Neural cell (in vitro differentiated cells): ENCODE measurements around the gene PORCN. TPM values are rescaled to one million over a fixed set of nuclear protein-coding genes. Genes with fewer than 3 reads are reported as not detected.

ENCODE experiments used
- H2AFZ ChIP-seq: fragments of 200-600, 300-800 bp; sonication (generic), shearing (Covaris generic); 2 replicates; pipeline ENCODE4 v1.6.0; 2014; ENCODE audit warnings: low read depth, mild to moderate bottlenecking, antibody characterized with exemption, low read length, moderate library complexity
- H3F3A ChIP-seq: fragments of 200-600 bp; shearing (Covaris generic); 2 replicates; pipeline ENCODE4 v1.6.1; 2016; ENCODE audit warnings: mild to moderate bottlenecking, moderate library complexity, mixed read lengths, antibody characterized with exemption, low read length; ENCODE audit not compliant: insufficient read depth, poor library complexity, severe bottlenecking
- H3K27ac ChIP-seq: fragments of 200-600, 300-800 bp; sonication (generic), shearing (Covaris generic); 2 replicates; pipeline ENCODE4 v1.5.1; 2014; ENCODE audit warnings: mild to moderate bottlenecking, low read length, moderate library complexity
- H3K27me3 ChIP-seq: fragments of 300-800, 200-600 bp; sonication (generic), shearing (Covaris generic); 2 replicates; pipeline ENCODE4 v1.6.0; 2014; ENCODE audit warnings: mild to moderate bottlenecking, low read depth, low read length, moderate library complexity; ENCODE audit not compliant: insufficient read depth
- H3K36me3 ChIP-seq: fragments of 300-800, 200-600 bp; sonication (generic), shearing (Covaris generic); 2 replicates; pipeline ENCODE4 v1.5.1; 2014; ENCODE audit warnings: mild to moderate bottlenecking, antibody characterized with exemption, low read length, moderate library complexity; ENCODE audit not compliant: insufficient read depth
- H3K4me2 ChIP-seq: fragments of 300-800, 200-600 bp; sonication (generic), shearing (Covaris generic); 2 replicates; pipeline ENCODE4 v1.6.0; 2014; ENCODE audit warnings: mild to moderate bottlenecking, low read length
- H3K4me3 ChIP-seq: fragments of 300-800, 200-600 bp; sonication (generic), shearing (Covaris generic); 2 replicates; pipeline ENCODE4 v1.5.1; 2014; ENCODE audit warnings: mild to moderate bottlenecking, low read length, moderate library complexity
- H3K79me2 ChIP-seq: fragments of 200-600 bp; shearing (Covaris generic); replicated peaks from 2 replicates; pipeline ENCODE4 v1.6.0; 2014; ENCODE audit warnings: mild to moderate bottlenecking, low read length, moderate library complexity; ENCODE audit not compliant: insufficient read depth
- H3K9ac ChIP-seq: fragments of 300-800, 200-600 bp; sonication (generic), shearing (Covaris generic); 2 replicates; pipeline ENCODE4 v1.6.1; 2016; ENCODE audit warnings: mild to moderate bottlenecking, low read length, mixed read lengths
- H3K9me2 ChIP-seq: fragments of 200-600 bp; shearing (Covaris generic); 2 replicates; pipeline ENCODE4 v1.6.1; 2016; ENCODE audit warnings: mild to moderate bottlenecking, low read length, mixed read lengths; ENCODE audit not compliant: insufficient read depth
- H3K9me3 ChIP-seq: fragments of 200-600, 300-800 bp; sonication (generic), shearing (Covaris generic); 2 replicates; pipeline ENCODE4 v1.6.1; 2016; ENCODE audit warnings: mild to moderate bottlenecking, mixed run types, low read length, moderate library complexity, mixed read lengths
- H4K20me1 ChIP-seq: fragments of 200-600 bp; shearing (Covaris generic); 2 replicates; pipeline ENCODE4 v1.6.1; 2016; ENCODE audit warnings: mild to moderate bottlenecking, mixed run types; ENCODE audit not compliant: insufficient read depth
- CTCF ChIP-seq: fragments of 450-650 bp; IDR thresholded peaks from 2 replicates; pipeline ENCODE4 v1.5.1; 2014; ENCODE audit warnings: antibody characterized with exemption, mild to moderate bottlenecking, moderate library complexity; ENCODE audit not compliant: poor library complexity, severe bottlenecking
- EP300 ChIP-seq: fragments of 450-650 bp; conservative IDR thresholded peaks from 2 replicates; pipeline ENCODE4 v1.6.1; 2014; ENCODE audit warnings: antibody characterized with exemption, mild to moderate bottlenecking, moderate library complexity; ENCODE audit not compliant: poor library complexity, severe bottlenecking
- EZH2 ChIP-seq: fragments of 200-600, 300-800 bp; shearing (Covaris generic), sonication (generic); IDR thresholded peaks from 2 replicates; pipeline ENCODE4 v1.6.1; 2014; ENCODE audit warnings: antibody characterized with exemption, low read length, borderline replicate concordance, mild to moderate bottlenecking; ENCODE audit not compliant: insufficient read depth, poor library complexity, severe bottlenecking
- MXI1 ChIP-seq: fragments of 450-650 bp; conservative IDR thresholded peaks from 2 replicates; pipeline ENCODE4 v1.6.1; 2014; ENCODE audit warnings: antibody characterized with exemption, mild to moderate bottlenecking; ENCODE audit not compliant: poor library complexity, severe bottlenecking
- POLR2AphosphoS5 ChIP-seq: IDR thresholded peaks from 2 replicates; pipeline ENCODE4 v1.6.1; 2012
- RAD21 ChIP-seq: fragments of 450-650 bp; conservative IDR thresholded peaks from 2 replicates; pipeline ENCODE4 v1.6.1; 2014; ENCODE audit warnings: antibody characterized with exemption, mild to moderate bottlenecking, moderate library complexity
- REST ChIP-seq: IDR thresholded peaks from 2 replicates; pipeline ENCODE4 v1.6.1; 2012; ENCODE audit warnings: borderline replicate concordance
- SMC3 ChIP-seq: fragments of 450-650 bp; conservative IDR thresholded peaks from 2 replicates; pipeline ENCODE4 v1.6.1; 2014; ENCODE audit warnings: antibody characterized with exemption, mild to moderate bottlenecking, moderate library complexity; ENCODE audit not compliant: poor library complexity
- TAF1 ChIP-seq: IDR thresholded peaks from 2 replicates; pipeline ENCODE4 v1.6.1; 2012; ENCODE audit warnings: low read depth
- polyA plus RNA-seq: library from polyadenylated mRNA; depleted of rRNA; stranded (reverse); fragments of >200 nt; gene quantifications from 2 replicates; pipeline ENCODE4 v1.2.3, GENCODE V29; 2014

Gene PORCN
- polyA plus RNA-seq, 1 donor from 2014 or later: 29.8 TPM

- no peaks in the 10 kb centered on the region for H3F3A ChIP-seq
- H3K27ac ChIP-seq: no peak overlapping the region
- H3K9ac ChIP-seq: no peak overlapping the region
- no peaks in the 10 kb centered on the region for H4K20me1 ChIP-seq
- TF ChIP-seq REST: no peak
- no peak for TF ChIP-seq TAF1
- TF ChIP-seq RAD21: no peak
- TF ChIP-seq EZH2: no peak
- TF ChIP-seq MXI1: no peak
- TF ChIP-seq SMC3: no peak
- no peak for TF ChIP-seq CTCF
- TF ChIP-seq POLR2AphosphoS5: no peak
- TF ChIP-seq EP300: no peak
- H3K36me3 ChIP-seq: no peaks in the 10 kb centered on the region
- H3K4me3 ChIP-seq: no peak overlapping the region
- H2AFZ ChIP-seq: no peak overlapping the region
- no peaks in the 10 kb centered on the region for H3K9me3 ChIP-seq
- no peak overlapping the region for H3K4me2 ChIP-seq
- no peaks in the 10 kb centered on the region for H3K9me2 ChIP-seq
- peaks cover 11% of the 10 kb centered on the region for H3K79me2 ChIP-seq
- no peaks in the 10 kb centered on the region for H3K27me3 ChIP-seq
Measured at GRCh38 chrX:48478806-48479205, 30.0 kb upstream of the PORCN start.

- H3K9ac ChIP-seq: no peak overlapping the region
- H2AFZ ChIP-seq: no peak overlapping the region
- H3K27ac ChIP-seq: no peak overlapping the region
- no peak overlapping the region for H3K4me3 ChIP-seq
- H3K79me2 ChIP-seq: peaks cover 11% of the 10 kb centered on the region
- H3K36me3 ChIP-seq: no peaks in the 10 kb centered on the region
- no peaks in the 10 kb centered on the region for H3F3A ChIP-seq
- H3K27me3 ChIP-seq: no peaks in the 10 kb centered on the region
- no peaks in the 10 kb centered on the region for H3K9me3 ChIP-seq
- TF ChIP-seq REST (no peak), MXI1 (no peak), TAF1 (no peak), POLR2AphosphoS5 (no peak), RAD21 (no peak), EP300 (no peak), EZH2 (no peak), CTCF (no peak), SMC3 (no peak)
- H3K4me2 ChIP-seq: no peak overlapping the region
- no peaks in the 10 kb centered on the region for H3K9me2 ChIP-seq
- no peaks in the 10 kb centered on the region for H4K20me1 ChIP-seq
Measured at GRCh38 chrX:48480142-48480541, 28.6 kb upstream of the PORCN start.
